Cardiac muscle cell (in vitro differentiated cells and primary cell): Measurements from ENCODE around the gene WDR41. TPM values are rescaled to one million over a fixed set of nuclear protein-coding genes. Genes with fewer than 3 reads are reported as not detected.
"Not testable (repeated sequence)": the region's sequence is repeated elsewhere in the genome, so short reads cannot be mapped to it uniquely, and the experiment has no call there.

Source experiments
- DNase-seq, 2 donors: peaks; one replicate each; pipeline versions ENCODE4 v3.0.0 to v3.0.0-alpha.2; 2010 to 2017; ENCODE audit warnings: low read depth in 1 of 2, low spot score in 1 of 2
- H3K27ac ChIP-seq: fragments of 200-600 bp; sonication (generic); 2 replicates; pipeline ENCODE4 v1.5.1; 2016
- H3K27me3 ChIP-seq: fragments of 200-600 bp; sonication (generic); 2 replicates; pipeline ENCODE4 v1.6.0; 2016; ENCODE audit warnings: control low read depth
- H3K36me3 ChIP-seq: fragments of 200-600 bp; sonication (generic); 2 replicates; pipeline ENCODE4 v1.5.1; 2016; ENCODE audit warnings: control low read depth
- H3K4me1 ChIP-seq: fragments of 200-600 bp; sonication (generic); 2 replicates; pipeline ENCODE4 v1.8.1; 2017; ENCODE audit warnings: low read depth, mild to moderate bottlenecking, mixed run types
- H3K4me3 ChIP-seq: fragments of 200-600 bp; sonication (generic); 2 replicates; pipeline ENCODE4 v1.5.1; 2016; ENCODE audit warnings: mild to moderate bottlenecking
- H3K9me3 ChIP-seq: fragments of 200-600 bp; sonication (generic); 2 replicates; pipeline ENCODE4 v1.5.1; 2017; ENCODE audit warnings: low read depth, mild to moderate bottlenecking, control low read depth
- polyA plus RNA-seq: library from polyadenylated mRNA; unstranded; fragments of >200 nt; fragmentation: Nextera tagmentation; extraction: Ambion mirVana; gene quantifications from 2 replicates; pipeline ENCODE4 v1.2.1, GENCODE V29; 2016
- total RNA-seq: library from RNA; depleted of rRNA; stranded (reverse); fragments of >200 nt; gene quantifications from 2 replicates; pipeline ENCODE4 v1.2.3, GENCODE V29; 2016
- TF ChIP-seq, protein P1 (sequence below): IDR thresholded peaks from 2 replicates; pipeline ENCODE4 v1.5.1; 2012; ENCODE audit warnings: low read depth, mild to moderate bottlenecking, low read length

WDR41 gene
- total and polyA plus RNA-seq, 2 experiments from 2014 or later, result 30.4 to 49.7 TPM

DNA sequence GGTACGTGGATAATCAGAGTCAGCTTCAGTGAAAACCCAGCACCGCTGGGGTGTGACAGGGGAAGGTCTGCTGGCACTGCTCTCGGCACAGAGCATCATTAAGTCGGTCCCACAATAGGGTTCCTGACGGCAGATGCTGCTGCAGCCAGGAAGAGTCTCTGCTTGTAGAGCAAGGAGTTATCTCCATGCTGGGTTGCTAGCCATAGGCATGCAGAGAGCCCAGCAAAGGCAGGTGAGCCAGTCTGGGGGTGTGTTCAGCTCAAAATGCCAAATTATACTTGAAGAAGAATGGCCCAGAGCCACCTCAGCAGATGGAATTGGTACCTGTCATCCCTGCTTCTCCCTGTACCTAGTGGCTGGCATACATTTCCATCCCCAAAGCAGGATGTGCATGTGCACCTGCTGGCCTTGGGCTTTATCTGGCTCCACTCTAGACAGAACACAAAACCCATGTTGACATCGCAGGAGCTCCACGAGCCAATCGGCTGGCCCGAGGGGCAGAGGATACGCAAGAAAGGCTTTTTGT lies 100.8 kb downstream of the WDR41 start:
- no peaks in the 10 kb centered on the region for H3K27me3 ChIP-seq
- H3K9me3 ChIP-seq, result no peaks in the 10 kb centered on the region
- no peak overlapping the region for H3K27ac ChIP-seq
- H3K4me1 ChIP-seq, result no peaks in the 10 kb centered on the region
- H3K4me3 ChIP-seq, result no peak overlapping the region
- H3K36me3 ChIP-seq, result no peaks in the 10 kb centered on the region
- no peak for DNase-seq
- TF ChIP-seq, protein P1, sequence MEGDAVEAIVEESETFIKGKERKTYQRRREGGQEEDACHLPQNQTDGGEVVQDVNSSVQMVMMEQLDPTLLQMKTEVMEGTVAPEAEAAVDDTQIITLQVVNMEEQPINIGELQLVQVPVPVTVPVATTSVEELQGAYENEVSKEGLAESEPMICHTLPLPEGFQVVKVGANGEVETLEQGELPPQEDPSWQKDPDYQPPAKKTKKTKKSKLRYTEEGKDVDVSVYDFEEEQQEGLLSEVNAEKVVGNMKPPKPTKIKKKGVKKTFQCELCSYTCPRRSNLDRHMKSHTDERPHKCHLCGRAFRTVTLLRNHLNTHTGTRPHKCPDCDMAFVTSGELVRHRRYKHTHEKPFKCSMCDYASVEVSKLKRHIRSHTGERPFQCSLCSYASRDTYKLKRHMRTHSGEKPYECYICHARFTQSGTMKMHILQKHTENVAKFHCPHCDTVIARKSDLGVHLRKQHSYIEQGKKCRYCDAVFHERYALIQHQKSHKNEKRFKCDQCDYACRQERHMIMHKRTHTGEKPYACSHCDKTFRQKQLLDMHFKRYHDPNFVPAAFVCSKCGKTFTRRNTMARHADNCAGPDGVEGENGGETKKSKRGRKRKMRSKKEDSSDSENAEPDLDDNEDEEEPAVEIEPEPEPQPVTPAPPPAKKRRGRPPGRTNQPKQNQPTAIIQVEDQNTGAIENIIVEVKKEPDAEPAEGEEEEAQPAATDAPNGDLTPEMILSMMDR, result no peak

- Histone ChIP-seq H3K27ac (no peak overlapping the region), H3K27me3 (no peaks in the 10 kb centered on the region), H3K36me3 (no peaks in the 10 kb centered on the region), H3K9me3 (no peaks in the 10 kb centered on the region), H3K4me1 (no peaks in the 10 kb centered on the region), H3K4me3 (no peak overlapping the region)
- TF ChIP-seq, protein P1, result no peak
- peak in 1 of 2 donors; percentile 65 for DNase-seq
Observed at GRCh38 chr5:77390795-77391194, 101.3 kb downstream of the WDR41 start.

DNA sequence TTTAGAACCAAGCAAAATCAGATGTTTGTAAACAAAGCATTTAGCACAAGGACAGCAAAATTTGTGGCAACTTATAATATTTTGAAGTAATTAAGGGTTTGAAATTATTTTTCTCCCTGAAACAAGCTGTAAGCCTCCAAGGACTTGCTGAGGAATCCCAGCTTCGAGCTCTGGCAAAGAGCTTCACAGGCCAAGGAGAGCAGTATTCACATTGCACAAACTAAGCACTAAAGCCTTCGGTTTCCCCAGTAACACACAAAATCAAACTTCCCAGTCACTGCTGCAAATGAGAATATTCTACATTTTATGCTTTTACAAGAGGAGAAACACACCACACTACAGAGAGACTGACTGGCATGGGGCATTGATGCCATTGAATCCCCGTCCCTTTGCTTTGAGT lies 101.9 kb downstream of the WDR41 start:
- Histone ChIP-seq H3K27me3 (no peaks in the 10 kb centered on the region), H3K4me1 (no peaks in the 10 kb centered on the region), H3K9me3 (no peaks in the 10 kb centered on the region), H3K36me3 (no peaks in the 10 kb centered on the region), H3K27ac (no peak overlapping the region), H3K4me3 (no peak overlapping the region)
- DNase-seq, result no peak
- TF ChIP-seq, protein P1, result no peak

- no peak for DNase-seq
- no peak overlapping the region for H3K4me3 ChIP-seq
Observed at GRCh38 chr5:77389746-77390145, 102.4 kb downstream of the WDR41 start.

GRCh38 chr5:77386340-77386739 lies 105.8 kb downstream of the WDR41 start:
- H3K4me3 ChIP-seq, H3K36me3 ChIP-seq, H3K27ac ChIP-seq, H3K27me3 ChIP-seq, H3K4me1 ChIP-seq, DNase-seq, H3K9me3 ChIP-seq: not testable (repeated sequence)

More at GRCh38 chr5:77389746-77390145, 102.4 kb downstream of the WDR41 start:
- Histone ChIP-seq H3K36me3 (no peaks in the 10 kb centered on the region), H3K27ac (no peak overlapping the region), H3K4me1 (no peaks in the 10 kb centered on the region), H3K9me3 (no peaks in the 10 kb centered on the region), H3K27me3 (no peaks in the 10 kb centered on the region)
- TF ChIP-seq, protein P1, result no peak

- not testable (repeated sequence) for H3K4me3 ChIP-seq, DNase-seq, H3K9me3 ChIP-seq
Observed at GRCh38 chr5:77383336-77383735, 108.8 kb downstream of the WDR41 start.

More at GRCh38 chr5:77383336-77383735, 108.8 kb downstream of the WDR41 start:
- H3K4me1 ChIP-seq, H3K27ac ChIP-seq, H3K27me3 ChIP-seq, H3K36me3 ChIP-seq: not testable (repeated sequence)

Other genes with a start within 250 kb of the WDR41 start
- gene OTP, start 146.4 kb upstream of the WDR41 start, total RNA-seq, result not detected in 2 replicates
- gene OTP, start 146.4 kb upstream of the WDR41 start, polyA plus RNA-seq, result not detected in 2 replicates